HG03432 (cell line): ENCODE results near the gene TBC1D3I.
"Not testable (repeated sequence)": the region's sequence is repeated elsewhere in the genome, so short reads cannot be mapped to it uniquely, and the experiment has no call there.

ENCODE experiments used
- ATAC-seq: cut with Tn5 transposase; IDR thresholded peaks from one replicate; pipeline ENCODE4 v1.9.1; 2021; ENCODE audit warnings: mild to moderate bottlenecking, moderate library complexity; ENCODE audit not compliant: unreplicated experiment

TBC1D3I gene

GRCh38 chr17:36207383-36207782 is 57.0 kb downstream of the TBC1D3I start:
- ATAC-seq = not testable (repeated sequence)

- not testable (repeated sequence) for ATAC-seq
Measured at GRCh38 chr17:36206486-36206821, 57.9 kb downstream of the TBC1D3I start.

- ATAC-seq = no peak
Measured at GRCh38 chr17:36205637-36206485, 58.5 kb downstream of the TBC1D3I start.

- ATAC-seq = no peak
Measured at GRCh38 chr17:36204724-36205500, 59.5 kb downstream of the TBC1D3I start.
